ENCODE results near the gene LGALS9C.
"Not testable (repeated sequence)": the region's sequence is repeated elsewhere in the genome, so short reads cannot be mapped to it uniquely, and the experiment has no call there.

Gene LGALS9C

DNA sequence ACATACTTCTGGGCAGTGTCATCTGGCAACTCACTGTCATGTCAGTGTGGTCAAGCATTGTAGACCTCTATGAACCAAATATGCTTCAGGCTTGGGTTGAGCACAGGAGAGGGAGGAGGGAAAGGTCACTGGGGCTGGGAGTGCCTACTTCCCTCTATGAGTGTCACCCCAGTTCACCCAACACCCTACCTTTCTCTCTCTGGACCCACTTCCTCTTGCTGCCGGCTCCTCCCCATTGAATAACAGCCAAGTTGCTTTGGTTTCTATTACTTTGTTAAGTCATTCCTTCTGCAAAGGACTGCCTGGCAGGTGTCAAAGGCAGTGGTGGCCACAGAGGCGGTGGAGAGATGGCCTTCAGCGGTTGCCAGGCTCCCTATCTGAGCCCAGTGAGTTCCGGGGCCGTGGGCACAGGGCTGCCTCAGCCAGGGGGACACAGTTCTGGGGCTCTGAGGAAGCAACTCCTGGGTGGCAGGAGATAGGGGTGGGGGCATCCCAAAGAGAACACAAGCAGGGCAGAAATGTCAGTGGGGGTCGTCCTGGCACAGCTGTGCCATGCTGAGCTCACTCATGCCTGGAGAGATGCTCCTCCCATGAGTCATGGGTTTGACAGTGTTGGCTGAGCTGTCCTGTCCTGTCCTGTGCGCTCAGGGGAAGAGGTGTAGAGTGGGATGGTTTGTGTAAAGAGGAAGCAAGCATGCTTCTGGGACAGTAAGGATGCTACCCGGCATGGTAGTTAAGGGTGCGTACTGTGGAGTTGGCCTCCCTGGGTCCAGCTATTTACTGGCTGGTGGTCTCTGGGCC lies at the start of gene LGALS9C:
TSS of gene LGALS9C (plus strand) at position 282 of the 801 bp plus-strand sequence. CDS start at position 348, 66 bp downstream.
- DNase-seq (ENCODE audit: low spot score): not testable (repeated sequence)

GRCh38 chr17:18432206-18432605 lies 44.4 kb upstream of the LGALS9C start:
- not testable (repeated sequence) for DNase-seq (ENCODE audit: low spot score)

DNA sequence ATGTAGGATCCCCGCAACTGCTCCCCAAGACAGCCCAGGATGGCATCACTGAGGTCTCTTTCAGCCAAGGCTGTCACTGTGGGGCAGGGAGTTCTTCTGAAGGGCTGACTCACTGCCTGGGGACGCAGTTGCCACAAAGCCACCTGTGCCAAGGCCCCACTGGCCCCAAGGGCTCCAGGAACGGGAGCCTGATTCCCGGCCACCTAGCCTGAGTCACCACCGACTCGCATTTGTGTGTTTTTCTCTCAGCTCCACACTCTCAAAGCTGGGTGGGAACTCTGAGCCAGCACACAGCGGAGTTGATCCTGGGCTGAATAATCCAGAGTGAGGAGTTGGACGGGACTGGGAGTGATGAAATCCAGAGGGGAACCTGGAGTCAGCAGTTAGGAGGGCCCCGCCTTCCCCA lies 37.1 kb upstream of the LGALS9C start:
- DNase-seq (ENCODE audit: low spot score): not testable (repeated sequence)

DNA sequence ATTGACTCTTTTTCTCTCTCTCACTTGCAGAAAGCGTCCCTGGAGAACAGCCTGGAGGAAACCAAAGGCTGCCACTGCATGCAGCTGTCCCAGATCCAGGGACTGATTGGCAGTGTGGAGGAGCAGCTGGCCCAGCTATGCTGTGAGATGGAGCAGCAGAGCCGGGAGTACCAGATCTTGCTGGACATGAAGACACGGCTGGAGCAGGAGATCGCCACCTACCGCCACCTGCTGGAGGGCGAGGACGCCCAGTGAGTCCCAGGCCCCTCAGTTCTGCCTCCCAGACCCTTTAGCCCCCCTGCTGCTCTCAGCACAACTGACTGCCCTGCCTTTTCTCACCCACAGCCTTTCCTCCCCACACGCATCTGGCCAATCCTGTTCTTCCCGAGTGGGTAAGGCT lies 34.5 kb upstream of the LGALS9C start:
- DNase-seq (ENCODE audit: low spot score): not testable (repeated sequence)

DNA sequence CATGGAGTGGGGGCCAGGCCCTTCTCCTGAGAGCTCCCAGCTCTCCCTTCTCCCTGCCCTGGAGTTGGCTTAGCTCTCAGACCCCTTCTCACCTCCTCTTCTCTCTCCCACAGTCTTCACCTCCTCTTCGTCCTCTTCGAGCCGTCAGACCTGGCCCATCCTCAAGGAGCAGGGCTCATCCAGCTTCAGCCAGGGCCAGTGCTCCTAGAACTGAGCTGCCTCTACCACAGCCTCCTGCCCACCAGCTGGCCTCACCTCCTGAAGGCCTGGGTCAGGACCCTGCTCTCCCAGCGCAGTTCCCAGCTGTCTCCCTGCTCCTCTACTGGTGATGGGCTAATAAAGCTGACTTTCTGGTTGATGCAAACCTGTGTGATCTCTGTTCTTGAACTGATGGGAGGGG lies 34.1 kb upstream of the LGALS9C start:
- not testable (repeated sequence) for DNase-seq (ENCODE audit: low spot score)

DNA sequence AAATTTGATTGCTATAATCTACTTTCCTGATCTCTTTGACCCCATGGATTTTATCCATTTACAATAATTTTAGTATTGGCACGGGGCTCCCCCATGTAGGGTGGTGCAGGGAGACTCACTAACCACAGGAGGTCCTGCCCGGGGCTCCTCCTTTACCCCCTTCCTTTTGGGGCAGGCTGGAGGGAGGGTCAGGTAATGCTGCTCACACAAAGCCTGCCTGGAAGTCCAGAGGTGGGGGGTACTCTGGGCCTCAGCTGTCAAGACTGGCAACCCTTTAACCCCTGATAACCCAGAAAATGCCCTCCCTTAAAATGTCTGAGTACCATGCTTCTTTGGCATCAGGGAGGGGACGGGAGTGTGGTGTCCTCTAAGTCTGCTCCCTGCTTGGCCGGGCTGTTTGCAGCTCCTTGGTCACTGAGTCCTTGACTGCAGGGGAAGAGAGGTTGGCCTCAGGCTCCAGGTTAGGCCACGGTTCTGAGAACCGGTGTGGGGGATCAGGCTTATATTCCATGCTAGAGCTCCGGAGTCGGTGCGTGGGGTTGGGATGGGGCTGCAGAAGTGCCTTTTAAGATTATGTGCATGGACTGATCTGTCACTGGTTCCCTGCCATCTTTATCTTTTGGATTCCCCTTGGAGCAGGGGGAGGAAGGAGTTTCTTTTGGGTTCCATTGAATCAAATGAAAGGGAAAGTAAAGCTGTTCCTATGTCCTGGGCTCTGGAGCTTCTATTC lies 28.9 kb upstream of the LGALS9C start:
- not testable (repeated sequence) for DNase-seq (ENCODE audit: low spot score)

- not testable (repeated sequence) for DNase-seq (ENCODE audit: low spot score)
These were observed 28.3 kb upstream of the LGALS9C start for GRCh38 chr17:18448311-18448710.

DNA sequence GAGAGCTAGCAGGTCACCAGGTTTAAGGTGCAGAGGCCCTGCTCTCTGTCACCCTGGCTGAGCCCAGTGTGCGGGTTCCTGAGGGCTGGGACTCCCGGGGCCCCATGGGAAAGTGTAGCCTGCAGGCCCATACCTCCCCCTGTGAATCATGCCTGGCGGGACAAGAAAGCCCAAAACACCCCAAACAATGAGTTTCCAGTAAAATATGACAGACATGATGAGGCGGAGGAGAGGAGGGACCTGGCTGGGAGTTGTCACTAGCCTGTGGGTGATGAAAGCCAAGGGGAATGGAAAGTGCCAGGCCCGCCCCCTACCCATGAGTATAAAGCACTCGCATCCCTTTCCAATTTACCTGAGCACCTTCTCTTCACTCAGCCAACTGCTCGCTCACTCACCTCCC lies 26.8 kb upstream of the LGALS9C start:
- DNase-seq (ENCODE audit: low spot score): not testable (repeated sequence)

GRCh38 chr17:18450998-18451397 lies 25.6 kb upstream of the LGALS9C start:
- DNase-seq (ENCODE audit: low spot score): not testable (repeated sequence)

DNA sequence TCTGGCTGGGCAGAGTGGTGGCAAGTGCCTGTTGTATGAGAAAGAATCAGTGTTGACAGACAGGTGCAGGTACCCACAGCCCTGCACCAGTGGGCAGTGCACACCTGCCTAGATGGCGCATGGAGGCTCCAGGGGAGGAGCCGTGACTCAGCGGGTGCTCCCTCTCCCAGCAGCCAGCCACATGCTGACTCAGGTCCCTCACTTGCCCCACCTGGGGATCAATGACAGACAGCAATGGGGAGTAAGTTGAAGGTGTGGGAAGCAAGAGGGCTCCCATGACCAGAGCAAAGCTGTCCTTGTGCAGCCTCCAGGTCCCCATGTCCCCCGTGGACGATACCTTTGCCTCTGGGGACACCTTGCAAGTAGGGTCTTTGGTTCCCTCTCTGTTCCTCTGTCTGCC lies 24.6 kb upstream of the LGALS9C start:
- DNase-seq (ENCODE audit: low spot score): not testable (repeated sequence)

DNA sequence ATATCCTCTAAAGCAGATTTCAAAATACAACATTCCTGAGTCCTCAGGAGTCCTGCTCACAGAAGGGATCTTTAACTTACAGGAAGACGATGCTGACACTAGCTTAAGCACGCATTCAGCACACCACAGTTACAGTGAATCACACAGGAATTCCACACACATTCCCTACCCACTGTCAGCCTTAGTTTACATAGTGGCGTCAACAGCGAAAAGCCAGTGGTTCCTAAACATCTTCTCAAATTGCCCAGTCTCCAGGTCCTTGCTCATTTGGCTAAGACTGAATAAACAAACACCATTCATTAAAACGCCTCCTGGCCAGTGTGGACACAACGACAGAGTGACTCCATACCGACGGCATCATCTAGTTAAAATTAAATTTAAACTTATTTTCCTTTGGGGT lies 17.6 kb upstream of the LGALS9C start:
- peak; percentile 14 for DNase-seq (ENCODE audit: low spot score)

- not testable (repeated sequence) for DNase-seq (ENCODE audit: low spot score)
These were observed 12.6 kb upstream of the LGALS9C start for GRCh38 chr17:18463831-18464502.

DNA sequence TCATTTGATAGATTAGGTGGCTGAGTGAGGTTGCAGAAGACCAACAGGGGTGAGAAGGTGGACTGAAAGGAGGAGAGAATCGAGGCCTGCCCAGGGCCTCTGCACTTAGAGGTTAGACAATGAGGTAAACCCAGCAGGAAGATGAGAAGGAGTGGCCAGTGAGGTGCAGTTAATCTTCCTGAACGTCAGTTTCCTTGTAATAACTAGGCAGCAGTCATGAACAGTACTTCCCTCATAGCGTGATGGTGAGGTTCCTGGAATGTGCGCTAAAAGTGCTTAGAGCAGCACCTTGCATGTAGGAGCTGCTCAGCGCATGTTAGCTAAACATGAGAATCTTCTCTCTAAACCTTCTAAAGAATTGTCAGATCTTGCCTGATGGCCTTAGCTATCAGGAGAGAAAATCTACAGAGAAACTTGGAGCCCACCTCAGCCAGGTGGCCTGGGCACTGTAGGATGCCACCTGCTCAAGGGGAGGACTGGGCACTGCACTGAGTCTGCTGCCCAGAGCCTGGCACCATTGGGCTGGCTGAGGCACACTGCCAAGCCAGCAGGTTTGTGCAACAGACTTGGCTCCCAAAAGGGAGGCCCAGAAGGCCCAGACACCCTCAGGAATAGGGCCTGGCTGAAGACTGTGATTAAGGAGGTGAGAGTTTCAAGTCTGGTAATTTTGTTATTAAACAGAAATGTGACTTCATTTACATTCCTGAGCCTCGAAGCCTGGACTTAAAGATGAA lies 10.2 kb upstream of the LGALS9C start:
- DNase-seq (ENCODE audit: low spot score): not testable (repeated sequence)

- not testable (repeated sequence) for DNase-seq (ENCODE audit: low spot score)
These were observed 9.6 kb upstream of the LGALS9C start for GRCh38 chr17:18467001-18467400.

DNA sequence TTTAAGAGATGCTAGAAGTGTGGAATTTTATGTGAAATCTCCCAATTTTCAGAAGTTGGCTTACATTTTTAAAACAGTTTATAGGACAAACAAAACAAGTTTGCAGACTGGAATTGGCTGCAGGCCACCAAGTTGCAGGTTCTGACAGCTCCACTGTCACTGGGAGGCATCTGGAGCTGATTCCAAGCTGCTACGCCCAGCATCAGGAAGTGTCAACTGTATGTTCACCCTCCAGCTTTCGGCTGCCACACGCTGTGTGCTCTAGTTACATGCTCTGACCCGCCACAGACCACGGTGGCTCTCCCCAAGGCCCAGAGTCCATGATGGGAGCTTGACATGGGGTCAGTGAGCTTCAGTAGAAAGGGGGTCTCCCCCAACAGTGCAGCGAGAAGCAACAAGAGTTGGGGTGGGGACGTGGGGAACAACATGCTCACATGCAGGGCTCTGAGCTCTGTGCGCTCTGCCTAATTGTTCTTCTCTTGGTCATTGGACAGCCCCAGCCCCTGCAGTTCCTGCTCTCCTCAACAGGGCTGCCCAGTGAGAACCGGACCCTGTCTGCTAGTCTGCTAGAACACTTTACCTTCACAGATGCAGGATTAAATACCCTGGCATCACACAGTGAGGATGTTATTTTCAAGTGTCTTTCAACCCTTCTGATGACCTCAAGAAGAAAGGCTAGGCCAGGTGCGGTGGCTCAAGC lies 8.0 kb upstream of the LGALS9C start:
- not testable (repeated sequence) for DNase-seq (ENCODE audit: low spot score)

DNA sequence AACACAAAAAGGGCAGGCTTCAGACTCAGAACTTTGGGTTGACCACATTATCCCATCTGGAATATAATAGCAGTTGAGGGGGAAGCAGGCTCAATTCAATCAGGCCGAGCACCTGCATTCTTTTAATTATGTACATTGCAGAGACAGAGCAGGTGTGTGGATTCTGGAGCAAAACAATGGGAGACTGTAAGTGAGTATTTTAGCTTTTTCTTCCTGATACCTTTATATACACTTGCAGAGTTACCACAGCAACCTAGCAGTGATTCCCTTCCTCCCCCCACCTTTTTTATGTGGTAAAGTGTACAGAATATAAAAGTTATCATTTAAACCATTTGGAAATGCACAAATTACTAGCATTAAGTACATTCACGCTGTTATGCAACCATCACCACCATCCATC lies 6.8 kb upstream of the LGALS9C start:
- DNase-seq (ENCODE audit: low spot score): not testable (repeated sequence)

GRCh38 chr17:18470345-18470930 lies 6.2 kb upstream of the LGALS9C start:
- not testable (repeated sequence) for DNase-seq (ENCODE audit: low spot score)

DNA sequence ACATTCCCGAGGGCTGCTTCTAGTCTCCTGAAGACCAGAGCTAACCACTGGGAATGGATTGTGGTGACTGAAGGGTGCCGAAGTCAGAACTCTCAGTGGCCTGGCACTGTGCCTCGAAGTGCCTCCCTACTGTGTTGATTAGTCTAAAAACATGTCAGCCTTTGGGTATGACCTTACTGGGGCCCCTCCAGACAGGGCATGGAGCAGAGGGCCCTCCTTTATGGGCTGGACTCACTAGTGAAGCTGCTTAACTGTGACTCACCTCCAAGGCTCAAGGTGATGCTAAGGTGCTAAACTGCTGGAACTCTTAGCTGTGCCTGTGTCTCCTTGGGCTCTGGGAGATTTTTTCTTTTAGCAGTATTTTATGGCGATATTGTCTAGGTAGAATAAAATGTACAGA lies 2.6 kb upstream of the LGALS9C start:
- not testable (repeated sequence) for DNase-seq (ENCODE audit: low spot score)

GRCh38 chr17:18474754-18475153 lies 1.8 kb upstream of the LGALS9C start:
- not testable (repeated sequence) for DNase-seq (ENCODE audit: low spot score)

- not testable (repeated sequence) for DNase-seq (ENCODE audit: low spot score)
These were observed 778 bp downstream of the LGALS9C start for GRCh38 chr17:18477367-18477766.

DNA sequence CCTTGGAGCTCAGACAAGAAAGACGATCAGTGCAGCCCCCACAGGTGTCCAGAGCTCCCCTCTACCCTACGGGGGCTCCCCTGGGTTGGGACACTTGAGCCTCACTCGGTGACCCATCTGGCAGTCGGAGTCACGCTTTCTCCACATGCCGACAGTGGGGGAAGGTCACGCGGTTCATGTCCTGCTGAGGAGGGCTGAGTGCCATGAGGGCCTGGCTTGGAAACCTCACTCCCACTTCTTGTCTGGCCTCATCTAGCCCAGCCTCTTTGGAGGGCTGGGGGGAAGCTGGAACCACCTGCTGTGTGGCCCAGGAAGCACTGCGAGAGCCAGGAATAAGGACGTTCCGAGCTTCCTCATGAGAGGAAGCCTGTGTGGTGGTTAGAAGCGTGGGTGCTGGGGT lies 1.8 kb downstream of the LGALS9C start:
- not testable (repeated sequence) for DNase-seq (ENCODE audit: low spot score)

All from kidney capillary endothelial cell (primary cell).